ENCODE data around the gene RYR2.

DNA sequence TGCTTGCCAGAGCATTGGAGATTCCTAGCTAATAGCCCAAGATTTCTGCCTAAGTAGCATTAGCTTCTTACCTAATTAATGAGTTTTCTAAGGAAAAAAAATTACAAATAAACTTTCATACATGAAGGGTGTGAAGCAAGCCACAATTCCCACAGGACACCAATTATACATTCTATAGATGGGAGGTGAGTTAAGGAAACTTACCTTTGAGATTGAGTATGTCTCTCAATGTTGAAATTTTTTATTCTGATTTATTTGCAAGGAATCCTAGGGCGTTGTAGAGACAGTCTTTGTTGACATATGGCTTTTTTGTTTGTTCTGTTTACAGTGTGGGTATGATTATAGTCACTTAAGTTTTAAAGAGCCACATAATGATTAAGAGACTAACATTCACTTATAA is 313.0 kb downstream of the RYR2 start:
- TF ChIP-seq, protein P1, sequence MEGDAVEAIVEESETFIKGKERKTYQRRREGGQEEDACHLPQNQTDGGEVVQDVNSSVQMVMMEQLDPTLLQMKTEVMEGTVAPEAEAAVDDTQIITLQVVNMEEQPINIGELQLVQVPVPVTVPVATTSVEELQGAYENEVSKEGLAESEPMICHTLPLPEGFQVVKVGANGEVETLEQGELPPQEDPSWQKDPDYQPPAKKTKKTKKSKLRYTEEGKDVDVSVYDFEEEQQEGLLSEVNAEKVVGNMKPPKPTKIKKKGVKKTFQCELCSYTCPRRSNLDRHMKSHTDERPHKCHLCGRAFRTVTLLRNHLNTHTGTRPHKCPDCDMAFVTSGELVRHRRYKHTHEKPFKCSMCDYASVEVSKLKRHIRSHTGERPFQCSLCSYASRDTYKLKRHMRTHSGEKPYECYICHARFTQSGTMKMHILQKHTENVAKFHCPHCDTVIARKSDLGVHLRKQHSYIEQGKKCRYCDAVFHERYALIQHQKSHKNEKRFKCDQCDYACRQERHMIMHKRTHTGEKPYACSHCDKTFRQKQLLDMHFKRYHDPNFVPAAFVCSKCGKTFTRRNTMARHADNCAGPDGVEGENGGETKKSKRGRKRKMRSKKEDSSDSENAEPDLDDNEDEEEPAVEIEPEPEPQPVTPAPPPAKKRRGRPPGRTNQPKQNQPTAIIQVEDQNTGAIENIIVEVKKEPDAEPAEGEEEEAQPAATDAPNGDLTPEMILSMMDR (IDR thresholded peaks at IDR 0.05): no peak
- TF ChIP-seq POLR2AphosphoS5 (IDR thresholded peaks at IDR 0.05; ENCODE audit: low read depth, low read length) (no peak), TCF7L2 (IDR thresholded peaks at IDR 0.05; ENCODE audit: low read depth, low read length) (no peak), SIN3A (IDR thresholded peaks at IDR 0.05; ENCODE audit: borderline replicate concordance, insufficient read depth, low read depth, low read length) (no peak)
- TF ChIP-seq, protein P2, sequence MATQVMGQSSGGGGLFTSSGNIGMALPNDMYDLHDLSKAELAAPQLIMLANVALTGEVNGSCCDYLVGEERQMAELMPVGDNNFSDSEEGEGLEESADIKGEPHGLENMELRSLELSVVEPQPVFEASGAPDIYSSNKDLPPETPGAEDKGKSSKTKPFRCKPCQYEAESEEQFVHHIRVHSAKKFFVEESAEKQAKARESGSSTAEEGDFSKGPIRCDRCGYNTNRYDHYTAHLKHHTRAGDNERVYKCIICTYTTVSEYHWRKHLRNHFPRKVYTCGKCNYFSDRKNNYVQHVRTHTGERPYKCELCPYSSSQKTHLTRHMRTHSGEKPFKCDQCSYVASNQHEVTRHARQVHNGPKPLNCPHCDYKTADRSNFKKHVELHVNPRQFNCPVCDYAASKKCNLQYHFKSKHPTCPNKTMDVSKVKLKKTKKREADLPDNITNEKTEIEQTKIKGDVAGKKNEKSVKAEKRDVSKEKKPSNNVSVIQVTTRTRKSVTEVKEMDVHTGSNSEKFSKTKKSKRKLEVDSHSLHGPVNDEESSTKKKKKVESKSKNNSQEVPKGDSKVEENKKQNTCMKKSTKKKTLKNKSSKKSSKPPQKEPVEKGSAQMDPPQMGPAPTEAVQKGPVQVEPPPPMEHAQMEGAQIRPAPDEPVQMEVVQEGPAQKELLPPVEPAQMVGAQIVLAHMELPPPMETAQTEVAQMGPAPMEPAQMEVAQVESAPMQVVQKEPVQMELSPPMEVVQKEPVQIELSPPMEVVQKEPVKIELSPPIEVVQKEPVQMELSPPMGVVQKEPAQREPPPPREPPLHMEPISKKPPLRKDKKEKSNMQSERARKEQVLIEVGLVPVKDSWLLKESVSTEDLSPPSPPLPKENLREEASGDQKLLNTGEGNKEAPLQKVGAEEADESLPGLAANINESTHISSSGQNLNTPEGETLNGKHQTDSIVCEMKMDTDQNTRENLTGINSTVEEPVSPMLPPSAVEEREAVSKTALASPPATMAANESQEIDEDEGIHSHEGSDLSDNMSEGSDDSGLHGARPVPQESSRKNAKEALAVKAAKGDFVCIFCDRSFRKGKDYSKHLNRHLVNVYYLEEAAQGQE (IDR thresholded peaks at IDR 0.05; ENCODE audit: insufficient read depth in 1 of 2, low read depth in 2 of 2, low read length in 1 of 2): no peak

All from Panc1 (cell line).